GM12892 (cell line): Measurements from ENCODE around the gene ZNF845.

Experiments
- POLR2A ChIP-seq: IDR thresholded peaks from 2 replicates; pipeline ENCODE4 v1.6.1; 2011; ENCODE audit warnings: low read depth, low read length, control low read depth
- POLR2AphosphoS5 ChIP-seq: IDR thresholded peaks from 2 replicates; pipeline ENCODE4 v1.6.1; 2011; ENCODE audit warnings: low read depth, low read length, control low read depth
- TAF1 ChIP-seq: IDR thresholded peaks from 2 replicates; pipeline ENCODE4 v1.6.1; 2011; ENCODE audit warnings: low read depth, mild to moderate bottlenecking, control low read depth, low read length, borderline replicate concordance

DNA sequence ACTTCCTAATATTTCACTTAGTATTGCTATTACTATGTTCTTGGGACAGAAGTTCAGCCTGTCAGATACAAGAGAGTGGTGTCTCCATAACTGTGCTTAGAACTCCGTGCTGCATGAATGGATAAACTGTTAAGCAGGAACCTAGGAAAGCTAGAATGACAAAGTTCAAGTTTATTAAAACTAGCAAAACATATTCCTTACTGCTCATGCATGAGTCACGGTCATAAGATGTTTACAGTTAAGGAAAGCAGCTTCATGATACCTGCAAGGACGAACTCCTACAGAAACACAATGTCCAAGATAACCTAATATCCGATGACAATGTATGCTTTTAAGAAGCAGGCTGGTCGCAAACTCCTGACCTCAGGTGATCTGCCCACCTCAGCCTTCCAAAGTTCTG lies 55.4 kb downstream of the ZNF845 start:
- TF ChIP-seq POLR2AphosphoS5, result no peak
- TF ChIP-seq POLR2A, result no peak
- no peak for TF ChIP-seq TAF1
